Activated CD4-positive, alpha-beta memory T cell treated with anti-CD3 and anti-CD28 coated beads, Interleukin-2, amount 10 ng/mL, durations not matched to agents 7 days and 5 days (primary cell): ENCODE data around the gene MS4A18. TPM values are rescaled to one million over a fixed set of nuclear protein-coding genes. Genes with fewer than 3 reads are reported as not detected.

Experiments used
- CTCF ChIA-PET: fragments of 350-600 bp; sonication (Branson Sonifier 250); formaldehyde crosslinking; loops from one replicate; lab custom pipeline; 2021; ENCODE audit warnings: antibody characterized with exemption, inconsistent platforms; lab: Charles Lee
- POLR2A ChIA-PET: fragments of 350-600 bp; sonication (Branson Sonifier 250); formaldehyde crosslinking; loops from one replicate; lab custom pipeline; 2021; ENCODE audit warnings: antibody characterized with exemption; lab: Charles Lee
- DNase-seq: peaks from one replicate; pipeline ENCODE4 v3.0.0-alpha.2; 2020
- H3K27ac Mint-ChIP-seq: one replicate; pipeline ENCODE4 v1.8.0; 2021; ENCODE audit warnings: mild to moderate bottlenecking, mixed read lengths
- H3K27me3 Mint-ChIP-seq: one replicate; pipeline ENCODE4 v1.8.0; 2021; ENCODE audit warnings: mixed read lengths
- H3K36me3 Mint-ChIP-seq: one replicate; pipeline ENCODE4 v1.8.0; 2021; ENCODE audit warnings: low read depth, mixed read lengths
- H3K4me1 Mint-ChIP-seq: one replicate; pipeline ENCODE4 v1.8.0; 2021; ENCODE audit warnings: mixed read lengths
- H3K4me3 Mint-ChIP-seq: one replicate; pipeline ENCODE4 v1.8.0; 2021; ENCODE audit warnings: mild to moderate bottlenecking, mixed read lengths
- H3K9me3 Mint-ChIP-seq: one replicate; pipeline ENCODE4 v1.8.0; 2021; ENCODE audit warnings: mixed read lengths
- total RNA-seq, 2 experiments: library from RNA; stranded (reverse); gene quantifications; one replicate each; pipeline ENCODE4 v1.2.3, GENCODE V29; 2021

The MS4A18 gene
- total RNA-seq, 2 experiments from 2014 or later = not detected

- CTCF ChIA-PET = no interaction called here
These were observed 61.4 kb downstream of the MS4A18 start for GRCh38 chr11:60785806-60786361.

GRCh38 chr11:60786811-60787567 lies 62.5 kb downstream of the MS4A18 start:
- no peak for DNase-seq
- no peak overlapping the region for H3K4me3 Mint-ChIP-seq
- no peaks in the 10 kb centered on the region for H3K4me1 Mint-ChIP-seq
- H3K27ac Mint-ChIP-seq = no peak overlapping the region
- no peaks in the 10 kb centered on the region for H3K36me3 Mint-ChIP-seq
- no peaks in the 10 kb centered on the region for H3K9me3 Mint-ChIP-seq
- CTCF ChIA-PET = no interaction called here
- peaks cover 4% of the 10 kb centered on the region for H3K27me3 Mint-ChIP-seq
- POLR2A ChIA-PET = no interaction called here

More at GRCh38 chr11:60785806-60786361, 61.4 kb downstream of the MS4A18 start:
- H3K36me3 Mint-ChIP-seq = no peaks in the 10 kb centered on the region
- POLR2A ChIA-PET = no interaction called here
- H3K4me1 Mint-ChIP-seq = no peaks in the 10 kb centered on the region
- H3K9me3 Mint-ChIP-seq = no peaks in the 10 kb centered on the region
- H3K4me3 Mint-ChIP-seq = no peak overlapping the region
- no peak for DNase-seq
- no peak overlapping the region for H3K27ac Mint-ChIP-seq
- no peaks in the 10 kb centered on the region for H3K27me3 Mint-ChIP-seq

GRCh38 chr11:60788401-60789125 lies 64.0 kb downstream of the MS4A18 start:
- no peaks in the 10 kb centered on the region for H3K9me3 Mint-ChIP-seq
- H3K4me3 Mint-ChIP-seq = no peak overlapping the region
- no peak for DNase-seq
- POLR2A ChIA-PET = no interaction called here
- no peak overlapping the region for H3K27ac Mint-ChIP-seq
- CTCF ChIA-PET = interaction anchor here (1.4 kb wide), 1 partner anchor 13 kb away, joined by 5 read pairs; no protein-coding TSS in a partner anchor
- H3K36me3 Mint-ChIP-seq = no peaks in the 10 kb centered on the region
- H3K4me1 Mint-ChIP-seq = no peaks in the 10 kb centered on the region
- H3K27me3 Mint-ChIP-seq = peaks cover 7% of the 10 kb centered on the region

DNA sequence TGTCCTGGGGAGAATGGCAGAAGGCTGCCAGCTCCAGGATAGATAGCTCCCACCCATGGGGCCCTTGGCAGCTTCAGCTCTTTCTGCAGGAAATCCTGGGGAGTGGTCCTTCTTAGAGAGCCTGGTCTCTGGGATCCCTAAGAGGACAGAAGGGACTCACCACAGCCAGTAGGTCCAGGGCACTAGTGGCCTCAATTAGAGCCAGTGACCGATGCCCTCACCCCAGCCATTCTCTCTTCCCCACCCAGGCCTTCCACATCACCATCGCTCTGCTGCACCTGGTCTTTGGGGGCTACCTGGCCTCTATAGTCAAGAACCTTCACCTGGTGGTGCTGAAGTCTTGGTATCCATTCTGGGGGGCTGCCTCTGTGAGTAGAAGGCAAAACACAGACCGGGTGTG lies 66.2 kb downstream of the MS4A18 start:
- ChIA-PET CTCF (no interaction called here), POLR2A (no interaction called here)
- no peak overlapping the region for H3K27ac Mint-ChIP-seq
- no peaks in the 10 kb centered on the region for H3K9me3 Mint-ChIP-seq
- H3K27me3 Mint-ChIP-seq = peaks cover 7% of the 10 kb centered on the region
- H3K4me1 Mint-ChIP-seq = no peaks in the 10 kb centered on the region
- DNase-seq = no peak
- H3K36me3 Mint-ChIP-seq = no peaks in the 10 kb centered on the region
- no peak overlapping the region for H3K4me3 Mint-ChIP-seq

DNA sequence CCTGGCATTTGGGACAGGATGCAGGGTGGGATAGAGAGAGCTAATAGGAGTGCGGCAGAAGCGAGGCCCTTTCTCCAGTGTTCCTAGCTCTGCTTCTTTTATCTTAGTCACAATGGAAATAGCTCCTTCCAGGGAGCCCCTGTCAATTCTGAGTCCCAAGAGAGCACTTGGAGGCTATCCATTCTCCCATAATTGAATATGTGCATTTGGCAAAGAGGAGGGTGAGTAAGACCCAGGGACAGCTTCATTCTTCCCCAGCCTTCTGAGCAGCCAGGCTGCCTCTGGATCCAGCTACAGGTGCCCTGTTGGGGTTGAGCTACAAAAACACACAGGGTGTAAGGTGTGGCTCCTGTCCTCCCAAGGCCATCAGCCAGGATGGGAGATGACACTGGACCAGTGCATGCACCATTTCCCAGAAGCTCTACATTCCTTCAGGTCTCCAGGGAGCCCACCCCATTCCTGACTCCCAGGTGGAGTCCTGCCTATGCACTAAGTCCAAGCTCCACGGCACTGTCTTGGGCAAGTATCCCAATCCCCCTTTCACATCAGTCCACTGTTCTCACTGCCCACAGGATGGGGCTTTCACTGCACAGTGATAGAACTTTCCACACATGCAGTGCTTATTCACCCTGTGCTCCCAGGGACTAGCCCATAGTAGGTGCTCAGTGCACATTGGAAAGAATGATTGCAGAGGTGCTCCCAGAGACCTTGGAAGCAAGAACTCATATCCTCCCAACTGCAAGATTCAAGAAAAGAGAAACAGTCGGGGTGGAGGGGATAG lies 66.8 kb downstream of the MS4A18 start:
- no peaks in the 10 kb centered on the region for H3K36me3 Mint-ChIP-seq
- no peaks in the 10 kb centered on the region for H3K9me3 Mint-ChIP-seq
- no peaks in the 10 kb centered on the region for H3K4me1 Mint-ChIP-seq
- no peak overlapping the region for H3K4me3 Mint-ChIP-seq
- H3K27ac Mint-ChIP-seq = no peak overlapping the region
- peaks cover 7% of the 10 kb centered on the region for H3K27me3 Mint-ChIP-seq
- CTCF ChIA-PET = interaction anchor here (0.5 to 0.9 kb wide), 3 partner anchors 15 to 84 kb away, joined by 3 to 4 read pairs (median 3); no protein-coding TSS in a partner anchor
- POLR2A ChIA-PET = no interaction called here
- DNase-seq = no peak

DNA sequence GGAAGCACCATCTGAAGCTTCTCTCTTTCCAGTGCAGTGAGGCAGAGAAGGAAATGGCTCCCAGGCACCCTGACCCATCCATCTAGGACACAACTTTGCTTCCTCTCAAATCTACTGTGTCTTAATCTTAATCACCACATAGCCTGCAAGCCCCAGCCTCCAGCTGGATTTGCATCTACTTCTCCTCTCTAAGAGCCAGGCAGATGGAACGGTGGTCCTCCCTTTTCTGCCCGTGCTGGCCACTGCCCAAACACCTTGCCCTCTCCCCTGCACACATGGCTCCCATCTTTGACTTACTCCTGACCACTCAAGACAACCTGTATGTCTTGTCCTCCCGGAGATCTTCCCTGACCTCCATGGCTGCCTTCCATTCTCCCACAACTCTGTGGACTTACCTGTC lies 68.0 kb downstream of the MS4A18 start:
- no peak for DNase-seq
- POLR2A ChIA-PET = no interaction called here

More for the DNA sequence above, 68.0 kb downstream of the MS4A18 start:
- no peak overlapping the region for H3K27ac Mint-ChIP-seq
- H3K9me3 Mint-ChIP-seq = no peaks in the 10 kb centered on the region
- H3K27me3 Mint-ChIP-seq = peaks cover 7% of the 10 kb centered on the region
- no peaks in the 10 kb centered on the region for H3K4me1 Mint-ChIP-seq
- H3K4me3 Mint-ChIP-seq = no peak overlapping the region
- no peaks in the 10 kb centered on the region for H3K36me3 Mint-ChIP-seq
- CTCF ChIA-PET = no interaction called here

Other genes starting within 250 kb of the MS4A18 start
- gene MS4A12, start 231.9 kb upstream of the MS4A18 start, total RNA-seq = not detected
- gene MS4A13, start 209.3 kb upstream of the MS4A18 start, total RNA-seq = not detected
- gene MS4A8, start 25.1 kb upstream of the MS4A18 start, total RNA-seq = not detected
- gene MS4A15, start 32.1 kb downstream of the MS4A18 start, total RNA-seq = not detected
- gene MS4A10, start 60.6 kb downstream of the MS4A18 start, total RNA-seq = not detected
- gene CCDC86, start 117.4 kb downstream of the MS4A18 start, total RNA-seq = 10 to 100 TPM; 15.3 to 16.5 TPM
- 1 to 10 TPM; 5.7 TPM for gene PTGDR2, start 131.2 kb downstream of the MS4A18 start, total RNA-seq
- gene ZP1, start 142.8 kb downstream of the MS4A18 start, total RNA-seq = under 1 TPM in 1 of 2 experiments, not detected in 1; 0.18 TPM
- 100 to 1,000 TPM in 1 of 2 experiments, 10 to 100 TPM in 1; 99.2 to 103 TPM for gene PRPF19, start 181.9 kb downstream of the MS4A18 start, total RNA-seq
- gene TMEM109, start 189.4 kb downstream of the MS4A18 start, total RNA-seq = 100 to 1,000 TPM; 101 to 110 TPM
- under 1 TPM in 1 of 2 experiments, not detected in 1; 0.30 TPM for gene TMEM132A, start 199.7 kb downstream of the MS4A18 start, total RNA-seq
- 1 to 10 TPM in 1 of 2 experiments, under 1 TPM in 1; 0.28 to 1.0 TPM for gene SLC15A3, start 227.5 kb downstream of the MS4A18 start, total RNA-seq
- gene CD6, start 247.0 kb downstream of the MS4A18 start, total RNA-seq = 100 to 1,000 TPM; 293 to 299 TPM